ENCODE measurements around the gene LINC00237. TPM values are rescaled to one million over a fixed set of nuclear protein-coding genes. Genes with fewer than 3 reads are reported as not detected.

LINC00237 gene
- total RNA-seq, 1 donor from 2014 or later, result not detected

DNA sequence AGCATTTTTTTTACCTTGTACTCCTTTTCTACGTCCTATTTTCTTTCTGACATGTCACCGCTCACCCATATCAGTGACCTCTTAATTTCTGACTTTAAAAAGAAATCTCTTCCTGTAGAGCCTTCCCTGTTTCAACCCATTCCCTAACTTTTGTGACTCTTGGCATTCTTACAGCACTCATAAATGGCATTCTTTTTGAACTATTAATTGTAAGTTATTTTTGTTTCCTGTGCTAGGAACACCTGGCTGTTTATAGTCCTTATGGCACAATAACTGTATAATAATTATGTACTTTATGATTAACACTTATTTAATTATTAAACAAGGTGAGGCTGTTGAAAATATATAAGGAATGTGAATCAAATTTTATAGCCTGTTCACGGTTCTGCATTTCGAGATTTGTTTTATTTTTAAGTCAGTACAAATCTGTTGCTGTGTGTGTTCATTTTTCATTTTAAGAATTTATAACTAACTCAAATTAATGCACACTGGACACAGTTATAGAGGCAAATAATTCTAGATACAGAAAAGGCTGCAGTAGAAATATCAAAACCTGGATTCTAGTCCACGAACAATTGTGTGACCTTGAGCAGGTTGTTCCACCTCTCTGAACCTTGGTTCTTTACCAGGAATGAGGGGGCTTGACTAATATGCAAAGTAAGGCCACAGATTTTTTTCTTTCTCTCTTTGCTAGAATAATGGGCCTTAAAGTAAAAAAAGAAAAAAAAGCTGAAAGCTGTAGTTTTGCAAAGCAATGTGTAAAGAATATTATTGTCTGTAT, 21.2 kb upstream of the LINC00237 start:
- DNase-seq (ENCODE audit: missing footprints) (no peak), ATAC-seq (no peak)
- intact Hi-C loops (cut with DNase I), result loop anchor here (5.0 kb wide), 2 partner anchors 175 to 265 kb away; partner anchors contain the start of gene XRN2

DNA sequence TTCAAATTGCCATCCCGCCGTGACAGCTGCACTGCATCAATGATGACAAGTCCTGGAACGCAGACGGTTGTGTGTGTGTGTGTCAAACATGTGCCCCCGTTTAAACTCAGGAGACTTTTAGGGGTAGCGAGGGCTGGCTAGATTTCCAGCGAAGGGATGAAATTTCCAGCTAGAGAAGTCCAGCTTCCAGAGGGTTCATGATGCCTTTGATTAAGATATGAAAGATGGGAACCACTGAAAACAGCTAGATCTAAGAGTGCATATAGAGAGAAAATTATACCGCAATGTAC, 20.4 kb upstream of the LINC00237 start:
- ATAC-seq (no peak), DNase-seq (ENCODE audit: missing footprints) (no peak)
- intact Hi-C loops (cut with DNase I), result loop anchor here (5.0 kb wide), 2 partner anchors 176 to 264 kb away; partner anchors contain the start of gene XRN2

DNA sequence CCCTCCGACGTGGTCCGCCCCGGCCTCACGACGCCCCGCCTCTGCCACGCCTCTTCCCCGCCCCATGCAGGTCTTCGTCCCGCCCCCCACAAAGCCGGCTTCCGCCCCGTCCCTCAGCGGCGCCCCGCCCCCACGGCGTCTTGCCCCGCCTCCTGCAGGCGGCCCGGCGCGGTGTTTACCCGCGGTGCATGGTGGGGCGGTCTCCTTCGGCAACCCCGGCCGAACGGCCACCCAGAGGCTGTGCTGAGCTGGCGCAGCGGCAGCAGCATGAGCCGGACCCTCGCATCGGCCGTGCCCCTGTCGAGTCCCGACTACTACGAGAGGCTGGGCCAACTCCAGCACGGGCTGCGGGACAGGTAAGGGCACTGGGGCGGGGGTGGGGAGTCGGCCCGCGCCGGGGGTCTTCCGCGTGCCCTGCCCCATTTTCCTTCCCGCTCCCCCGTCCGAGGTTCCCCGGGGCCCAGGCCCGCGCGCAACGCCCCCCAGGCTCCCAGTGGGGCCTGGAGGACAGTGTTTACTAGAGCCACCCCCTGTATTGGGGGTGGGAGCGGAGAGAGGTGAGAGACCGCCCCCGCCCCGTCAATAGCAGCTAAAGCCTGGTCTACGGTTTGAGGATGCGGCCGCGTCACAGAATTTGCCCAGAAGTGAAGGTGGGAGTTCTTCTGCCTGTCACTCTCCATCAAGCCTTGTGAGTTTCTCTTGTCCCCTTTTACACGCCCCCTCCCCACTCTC, 19.9 kb upstream of the LINC00237 start, which contains the start of gene KIZ:
KIZ (plus strand) TSS at position 234 of the 732 bp plus-strand sequence; CDS start at position 268, 34 bp downstream.
- DNase-seq (ENCODE audit: missing footprints), result peak; percentile 99
- peak; percentile 100 for ATAC-seq
- intact Hi-C loops (cut with DNase I), result loop anchor here (5.0 kb wide), 2 partner anchors 176 to 264 kb away; partner anchors contain the start of gene XRN2

DNA sequence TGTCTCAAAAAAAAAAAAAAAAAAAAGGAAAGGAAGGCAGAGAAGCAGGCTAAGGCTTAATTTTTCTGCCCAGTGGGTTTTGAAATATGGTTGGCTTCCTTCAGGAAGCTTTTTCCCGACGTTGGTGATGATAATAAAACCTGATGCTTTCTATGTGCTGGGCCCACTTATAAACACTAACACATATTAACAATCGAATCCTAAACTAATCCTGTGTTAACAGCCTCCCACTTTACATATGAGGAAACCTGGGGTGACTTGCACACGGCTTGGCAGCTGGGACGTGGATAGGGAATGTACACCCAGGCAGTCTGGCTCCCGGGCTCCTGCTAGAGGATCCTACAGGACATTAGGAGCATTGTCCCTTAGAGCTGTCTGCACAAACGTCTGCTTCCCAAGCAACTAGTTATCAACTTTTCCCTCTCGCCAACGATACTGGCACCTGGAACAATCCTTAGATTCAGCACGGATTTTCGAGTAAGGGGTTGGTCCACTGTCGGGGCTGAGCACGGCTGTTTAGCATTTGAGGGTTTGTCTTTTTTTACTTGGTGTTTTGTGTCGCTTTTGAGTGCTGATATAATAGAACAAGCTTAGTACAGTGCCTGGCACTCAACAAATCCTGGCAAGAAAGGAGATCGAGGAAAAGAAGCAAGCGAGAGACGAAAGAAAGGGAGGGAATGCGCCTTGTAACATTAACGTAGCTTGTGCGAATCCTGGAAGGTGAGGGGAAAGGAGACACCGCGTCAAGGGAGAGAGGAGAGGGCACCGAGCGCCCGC, 19.1 kb upstream of the LINC00237 start:
- intact Hi-C loops (cut with DNase I), result loop anchor here (5.0 kb wide), 2 partner anchors 177 to 263 kb away; partner anchors contain the start of gene XRN2

DNA sequence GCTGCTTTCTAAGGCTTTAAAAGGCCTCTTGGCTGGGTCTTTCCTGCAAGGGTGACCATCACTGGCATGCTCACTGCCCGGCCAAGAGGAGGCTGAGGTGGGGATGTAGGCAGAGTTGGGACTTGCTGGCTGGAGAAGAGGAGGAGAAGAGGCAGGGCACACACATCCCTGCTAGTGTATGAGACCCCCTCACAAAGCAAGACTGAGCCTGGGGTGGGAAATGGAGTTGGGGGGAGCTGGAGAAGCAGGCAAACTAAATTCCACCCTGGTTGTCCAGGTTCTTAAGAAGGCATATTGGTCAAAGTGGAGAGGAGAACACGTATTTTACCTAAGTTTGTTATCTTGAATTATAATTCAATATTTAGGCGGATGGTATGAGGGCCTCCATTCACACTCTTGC, 18.0 kb upstream of the LINC00237 start:
- ATAC-seq, result no peak
- DNase-seq (ENCODE audit: missing footprints), result no peak
- intact Hi-C loops (cut with DNase I), result no loop called here

More for the DNA sequence above, 19.1 kb upstream of the LINC00237 start:
- DNase-seq (ENCODE audit: missing footprints) (no peak), ATAC-seq (peak; percentile 62)

DNA sequence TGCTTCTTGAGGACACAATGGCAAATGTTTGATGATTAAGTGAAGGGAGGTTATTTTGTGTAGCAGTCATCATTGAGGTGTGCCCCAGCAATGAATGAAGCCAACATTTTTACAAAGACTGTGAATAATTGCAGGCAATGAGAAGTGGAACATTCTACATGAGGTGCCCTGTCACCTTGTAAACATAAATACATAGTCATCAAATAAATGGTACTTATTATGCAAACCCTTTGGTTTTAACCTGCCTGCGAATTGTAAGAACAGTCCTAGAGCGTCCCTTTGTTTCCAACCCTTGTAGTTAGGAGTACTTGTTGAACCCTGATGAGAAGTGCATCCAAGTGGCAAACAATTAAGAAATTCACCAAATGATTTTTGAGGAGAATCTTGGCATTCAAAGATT, 12.6 kb upstream of the LINC00237 start:
- intact Hi-C loops (cut with DNase I), result no loop called here
- DNase-seq (ENCODE audit: missing footprints), result no peak
- ATAC-seq, result no peak

DNA sequence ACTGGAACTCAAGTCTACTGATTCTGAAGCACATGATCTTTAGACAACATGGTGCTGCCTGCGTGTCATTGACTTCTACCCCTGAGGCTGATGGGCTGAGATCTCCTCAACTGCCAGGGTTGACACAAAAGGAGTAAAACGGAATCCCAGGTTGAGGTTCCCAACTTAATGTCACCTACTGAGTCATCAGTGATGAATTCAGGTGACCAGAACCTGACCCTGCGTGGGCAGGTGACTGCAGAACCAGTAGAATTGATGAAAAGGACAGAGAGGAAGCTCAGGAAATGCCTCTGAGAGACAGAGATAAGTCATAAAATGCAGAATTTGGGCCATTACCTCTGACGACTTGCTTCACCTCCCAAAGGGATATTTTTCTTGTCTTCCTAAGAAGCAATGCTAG, 12.0 kb upstream of the LINC00237 start:
- DNase-seq (ENCODE audit: missing footprints) (no peak), ATAC-seq (no peak)
- intact Hi-C loops (cut with DNase I), result no loop called here

DNA sequence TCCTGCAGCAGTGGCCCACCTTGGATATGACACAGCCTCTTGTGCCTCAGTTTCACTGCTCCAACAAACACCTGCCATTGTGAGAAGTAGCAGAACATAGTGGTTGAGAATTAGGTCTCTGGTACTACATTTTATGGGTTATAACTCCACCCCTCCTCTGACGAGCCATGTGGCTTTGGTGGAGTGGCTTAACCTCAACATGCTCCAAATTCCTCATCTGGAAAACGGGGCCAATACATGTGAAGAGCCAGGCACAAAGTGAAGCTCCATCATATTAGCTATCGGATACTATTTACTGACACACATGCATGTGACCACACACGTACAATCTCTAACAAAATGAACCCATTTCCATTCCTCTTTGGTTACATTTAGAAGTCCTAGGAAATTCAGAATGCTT, 11.4 kb upstream of the LINC00237 start:
- intact Hi-C loops (cut with DNase I), result no loop called here
- DNase-seq (ENCODE audit: missing footprints) (no peak), ATAC-seq (no peak)

DNA sequence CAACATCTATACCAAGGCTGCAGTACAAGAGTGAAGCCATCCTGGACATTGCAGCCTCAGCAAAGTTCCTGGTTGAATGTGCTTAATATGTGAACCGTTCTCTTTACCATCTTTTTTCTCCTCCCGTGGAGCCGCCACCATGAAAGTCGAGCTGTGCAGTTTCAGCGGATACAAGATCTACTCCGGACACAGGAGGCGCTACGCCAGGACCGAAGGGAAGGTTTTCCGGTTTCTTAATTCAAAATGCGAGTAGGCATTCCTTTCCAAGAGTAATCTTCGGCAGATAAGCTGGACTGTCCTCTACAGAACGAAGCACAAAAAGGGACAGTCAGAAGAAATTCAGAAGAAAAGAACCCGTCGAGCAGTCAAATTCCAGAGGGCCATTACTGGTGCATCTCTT, 8.4 kb upstream of the LINC00237 start:
- intact Hi-C loops (cut with DNase I), result no loop called here
- ATAC-seq, result no peak

DNA sequence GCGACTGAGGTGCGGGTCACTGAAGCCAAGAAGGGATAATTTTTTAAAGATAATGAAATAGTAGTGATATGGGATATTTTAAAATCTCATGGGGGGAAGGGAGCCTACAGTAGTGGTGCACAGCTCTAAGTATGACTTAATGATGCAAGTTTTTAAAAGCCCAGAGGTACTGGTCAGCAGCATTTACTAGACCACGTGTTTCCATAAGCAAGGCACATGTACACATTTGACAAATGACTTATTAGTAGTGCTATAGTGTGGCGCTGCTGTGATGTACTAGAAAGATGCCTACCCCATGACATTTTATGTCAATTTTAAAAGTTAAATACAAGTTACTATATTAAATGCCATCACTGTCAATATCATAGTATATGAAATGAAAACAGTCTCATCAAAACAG, 7.5 kb upstream of the LINC00237 start:
- intact Hi-C loops (cut with DNase I), result no loop called here
- no peak for ATAC-seq
- no peak for DNase-seq (ENCODE audit: missing footprints)

More for the DNA sequence above, 8.4 kb upstream of the LINC00237 start:
- no peak for DNase-seq (ENCODE audit: missing footprints)

DNA sequence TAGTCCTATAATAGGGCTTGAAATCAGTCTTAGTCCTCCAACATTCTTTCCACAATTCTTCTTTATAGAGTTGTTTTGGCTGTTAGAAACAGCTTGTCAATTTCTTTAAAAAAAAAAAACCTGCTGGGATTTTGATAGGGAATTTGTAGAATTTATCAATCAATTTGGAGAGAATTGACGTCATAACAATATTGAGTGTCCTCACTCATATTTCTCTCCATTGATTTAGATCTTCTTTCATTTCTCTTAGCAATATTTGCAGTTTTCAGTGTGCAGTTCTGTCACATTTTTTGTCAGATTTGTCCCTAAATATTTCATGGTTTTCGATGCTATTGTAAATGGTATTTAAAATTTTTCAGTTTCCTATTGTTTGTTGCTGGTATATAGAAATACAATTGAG, 5.3 kb upstream of the LINC00237 start:
- ATAC-seq (no peak), DNase-seq (ENCODE audit: missing footprints) (no peak)
- intact Hi-C loops (cut with DNase I), result no loop called here

DNA sequence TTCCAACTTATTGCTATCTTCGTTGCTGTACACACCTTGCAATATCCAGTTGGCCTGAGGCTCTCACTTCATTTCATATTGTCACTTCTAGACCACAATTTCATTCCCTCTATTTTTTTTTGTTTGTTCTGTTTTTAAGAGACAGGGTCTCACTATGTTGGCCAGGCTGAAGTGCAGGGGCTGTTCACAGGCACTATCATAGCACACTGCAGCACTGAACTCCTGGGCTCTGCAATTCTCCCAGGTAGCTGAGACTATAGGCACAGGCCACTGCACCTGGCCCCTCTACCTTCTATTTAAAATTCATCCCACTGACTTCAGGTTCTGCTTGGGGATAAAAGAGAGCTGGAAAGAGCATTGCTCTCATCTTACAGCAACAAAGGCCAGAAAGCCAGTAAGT, 4.7 kb upstream of the LINC00237 start:
- no peak for DNase-seq (ENCODE audit: missing footprints)
- no peak for ATAC-seq
- intact Hi-C loops (cut with DNase I), result no loop called here

DNA sequence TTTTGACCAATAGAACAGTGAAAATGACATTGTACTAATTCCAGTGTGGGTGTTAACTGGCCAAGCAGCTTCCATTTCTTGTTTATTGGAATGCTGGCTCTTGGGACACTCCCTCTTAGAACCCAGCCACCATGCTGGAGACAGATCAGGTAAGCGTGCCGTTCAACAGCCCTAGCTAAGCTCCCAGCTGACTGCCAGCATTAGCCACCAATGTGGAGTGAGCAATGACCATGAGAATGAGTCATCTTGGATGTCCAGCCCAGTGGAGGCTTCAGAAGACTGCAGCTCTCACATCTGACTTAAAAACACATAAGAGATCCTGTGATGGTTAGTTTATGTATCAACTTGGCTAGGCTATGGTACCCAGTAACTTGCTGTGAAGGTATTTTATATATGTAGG, 3.0 kb upstream of the LINC00237 start:
- DNase-seq (ENCODE audit: missing footprints) (no peak), ATAC-seq (no peak)
- intact Hi-C loops (cut with DNase I), result no loop called here

DNA sequence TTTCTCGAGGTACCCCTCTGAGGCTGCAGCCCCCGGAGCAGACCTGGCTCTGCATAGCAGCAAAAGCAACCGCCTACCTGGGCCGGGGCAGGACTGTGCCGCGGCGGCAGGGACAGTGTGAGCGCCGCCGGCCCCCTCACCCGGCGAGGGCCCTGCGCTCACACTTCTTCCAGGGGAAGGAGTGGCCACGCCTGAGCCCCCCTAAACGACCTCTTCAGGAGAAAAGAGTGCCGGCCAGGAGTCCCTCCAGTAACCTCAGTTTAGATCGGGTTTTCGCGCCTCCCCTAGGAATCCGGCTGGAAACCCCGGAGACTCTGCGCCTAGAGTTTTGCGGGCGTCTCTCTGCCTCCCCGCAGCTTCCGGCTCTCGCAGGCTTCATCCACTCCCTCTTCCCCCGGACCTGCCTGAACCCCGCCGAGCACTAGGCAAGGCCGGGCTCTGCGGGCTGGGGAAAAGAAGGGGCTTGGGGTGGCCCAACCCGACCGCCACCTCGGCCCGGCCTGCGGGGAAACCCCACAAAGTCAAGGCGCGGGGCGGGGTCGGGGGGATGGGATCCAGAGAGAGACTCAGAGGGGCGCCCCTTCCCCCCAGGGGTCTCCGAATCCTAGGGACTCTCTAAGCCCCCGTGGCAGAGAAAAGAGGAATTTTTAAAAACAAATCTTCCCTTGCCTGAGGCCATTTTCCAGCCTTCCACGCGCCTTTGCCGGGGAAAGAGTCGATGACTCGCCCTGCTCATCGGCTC, 558 bp downstream of the LINC00237 start:
- ATAC-seq (no peak), DNase-seq (ENCODE audit: missing footprints) (no peak)
- intact Hi-C loops (cut with DNase I), result no loop called here

DNA sequence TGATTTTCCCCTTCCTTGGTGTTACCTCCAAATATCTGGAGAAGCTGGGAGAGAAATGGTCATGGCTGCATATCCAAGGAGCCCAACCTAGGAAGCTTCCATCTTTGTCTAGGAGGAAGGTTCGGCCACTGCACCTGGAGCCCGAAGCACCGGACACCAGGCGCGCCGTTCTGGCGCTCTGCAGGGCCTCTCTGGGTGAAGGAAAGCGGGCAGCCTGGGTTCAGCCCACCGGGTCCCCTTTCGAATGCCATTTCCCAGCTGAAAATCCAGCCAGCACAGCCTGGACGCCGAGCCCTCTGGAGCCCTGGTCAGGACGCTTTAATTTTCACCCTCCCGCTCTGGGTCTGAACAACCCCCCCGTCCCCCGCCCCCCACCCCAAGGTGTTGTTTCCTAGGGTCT, 1.2 kb downstream of the LINC00237 start:
- ATAC-seq, result no peak
- intact Hi-C loops (cut with DNase I), result no loop called here
- no peak for DNase-seq (ENCODE audit: missing footprints)

DNA sequence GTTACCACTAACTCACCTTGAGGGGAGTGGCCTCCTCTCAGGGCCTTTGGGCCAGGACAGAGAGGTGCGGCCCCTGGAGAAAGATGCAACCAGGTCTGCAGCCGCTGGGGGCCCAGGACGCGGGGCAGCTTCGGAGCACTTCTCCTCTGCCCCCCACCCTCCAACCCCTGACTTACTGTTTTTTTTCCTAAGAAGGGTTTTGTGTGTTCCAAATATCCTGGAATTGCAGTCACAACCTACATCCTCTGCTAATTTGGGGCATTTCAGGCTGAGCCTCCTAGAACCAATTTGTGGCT, 1.7 kb downstream of the LINC00237 start:
- intact Hi-C loops (cut with DNase I), result no loop called here
- DNase-seq (ENCODE audit: missing footprints), result no peak
- ATAC-seq, result no peak

DNA sequence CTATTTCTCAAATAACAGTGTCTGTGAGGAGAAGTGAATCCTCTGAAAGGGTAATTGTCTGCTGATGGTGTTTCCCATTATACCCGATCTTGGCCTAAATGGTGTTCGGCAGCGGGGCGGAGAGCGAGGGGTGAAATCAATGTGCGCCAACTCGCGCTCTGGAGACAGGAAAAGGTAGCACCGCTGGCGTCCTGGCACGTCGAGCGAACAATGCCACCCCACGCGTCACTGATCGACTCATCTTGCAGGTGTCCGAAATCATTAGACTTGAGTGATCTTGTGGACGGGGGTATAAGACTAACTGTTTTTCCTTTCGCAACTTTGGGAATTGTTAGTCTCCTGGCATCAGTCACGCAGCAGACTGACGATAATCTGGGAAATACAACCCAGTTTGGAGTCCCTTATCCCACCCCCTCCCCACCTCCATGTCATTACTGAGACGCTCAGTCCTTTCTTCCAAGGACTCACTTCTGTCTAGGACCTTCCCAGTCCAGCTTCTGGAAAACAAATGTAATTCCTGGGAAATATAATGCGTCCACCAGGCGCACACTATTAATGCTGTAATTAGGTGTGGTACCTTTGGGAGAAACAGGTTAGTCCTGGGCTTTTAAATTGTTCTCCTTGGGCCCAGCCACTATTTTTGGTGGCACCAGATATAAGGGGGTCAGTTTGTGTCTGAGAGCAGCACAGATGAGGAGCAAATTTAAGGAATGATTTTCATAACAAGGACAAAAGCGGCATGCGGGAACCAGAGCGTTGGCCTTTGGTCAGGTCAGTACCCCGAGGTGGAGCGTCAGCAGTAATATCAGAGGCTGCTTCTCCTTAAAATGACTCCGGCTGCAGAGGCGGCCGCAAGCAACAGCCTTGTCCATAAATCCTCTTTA, 2.3 kb downstream of the LINC00237 start:
- ATAC-seq (no peak), DNase-seq (ENCODE audit: missing footprints) (no peak)
- intact Hi-C loops (cut with DNase I), result no loop called here

All from Right ventricle myocardium inferior (tissue), 1 donor.